NB4 (cell line): ENCODE measurements around the gene SMARCE1.
"Not testable (repeated sequence)": the region's sequence is repeated elsewhere in the genome, so short reads cannot be mapped to it uniquely, and the experiment has no call there.

Experiments used
- DNase-seq: peaks from one replicate; pipeline ENCODE4 v3.0.0; 2010; ENCODE audit warnings: low read depth
- H3K4me3 ChIP-seq: one replicate; pipeline ENCODE4 v1.5.1; 2011; ENCODE audit warnings: mild to moderate bottlenecking, low read depth, low read length, moderate library complexity
- MYC ChIP-seq: IDR thresholded peaks from 2 replicates; pipeline ENCODE4 v1.6.1; 2011; ENCODE audit warnings: low read depth, low read length
- POLR2A ChIP-seq: IDR thresholded peaks from 2 replicates; pipeline ENCODE4 v1.6.1; 2011; ENCODE audit warnings: mild to moderate bottlenecking; ENCODE audit not compliant: insufficient read length; ENCODE audit errors: extremely low read depth
- TF ChIP-seq, protein P1 (sequence below): IDR thresholded peaks from 2 replicates; pipeline ENCODE4 v1.6.1; 2011; ENCODE audit warnings: low read depth, low read length
- TF ChIP-seq, protein P2 (sequence below): IDR thresholded peaks from one replicate; pipeline ENCODE4 v1.5.1; 2012; ENCODE audit warnings: low read depth, low read length

SMARCE1 gene

DNA sequence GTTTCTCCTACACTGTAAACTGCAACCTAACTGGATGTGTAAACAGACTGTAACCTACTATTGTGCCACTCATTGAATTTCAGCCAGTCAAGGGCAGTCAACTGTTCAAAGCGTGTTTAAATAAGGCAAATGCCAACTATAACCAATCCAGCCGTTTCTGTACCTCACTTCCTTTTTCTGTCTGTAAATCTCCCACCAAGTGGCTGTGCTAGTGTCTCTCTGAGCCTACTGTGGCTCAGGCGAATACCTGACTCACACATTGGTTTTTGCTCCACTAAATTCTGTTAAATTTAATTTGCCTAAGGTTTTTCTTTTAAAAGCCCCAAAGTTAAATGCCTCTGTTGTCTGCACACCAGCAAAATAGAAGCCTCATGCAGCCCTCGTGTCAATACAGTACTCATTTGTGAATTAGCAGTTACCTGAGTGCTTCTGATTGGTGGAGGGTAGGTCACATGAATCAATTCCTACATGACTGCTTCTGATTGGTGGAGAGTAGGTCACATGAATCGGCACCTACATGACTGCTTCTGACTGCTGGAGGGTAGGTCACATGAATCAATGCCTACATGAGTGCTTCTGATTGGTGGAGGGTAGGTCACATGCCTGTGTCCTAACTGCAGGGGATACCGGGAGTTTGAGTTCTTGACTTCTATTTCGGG, 51.2 kb downstream of the SMARCE1 start:
- peak; percentile 32 for DNase-seq
- H3K4me3 ChIP-seq = no peak overlapping the region
- TF ChIP-seq, protein P1, sequence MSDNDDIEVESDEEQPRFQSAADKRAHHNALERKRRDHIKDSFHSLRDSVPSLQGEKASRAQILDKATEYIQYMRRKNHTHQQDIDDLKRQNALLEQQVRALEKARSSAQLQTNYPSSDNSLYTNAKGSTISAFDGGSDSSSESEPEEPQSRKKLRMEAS = peak; percentile 12; the same call in 1 of the 2 replicates
- TF ChIP-seq, protein P2, sequence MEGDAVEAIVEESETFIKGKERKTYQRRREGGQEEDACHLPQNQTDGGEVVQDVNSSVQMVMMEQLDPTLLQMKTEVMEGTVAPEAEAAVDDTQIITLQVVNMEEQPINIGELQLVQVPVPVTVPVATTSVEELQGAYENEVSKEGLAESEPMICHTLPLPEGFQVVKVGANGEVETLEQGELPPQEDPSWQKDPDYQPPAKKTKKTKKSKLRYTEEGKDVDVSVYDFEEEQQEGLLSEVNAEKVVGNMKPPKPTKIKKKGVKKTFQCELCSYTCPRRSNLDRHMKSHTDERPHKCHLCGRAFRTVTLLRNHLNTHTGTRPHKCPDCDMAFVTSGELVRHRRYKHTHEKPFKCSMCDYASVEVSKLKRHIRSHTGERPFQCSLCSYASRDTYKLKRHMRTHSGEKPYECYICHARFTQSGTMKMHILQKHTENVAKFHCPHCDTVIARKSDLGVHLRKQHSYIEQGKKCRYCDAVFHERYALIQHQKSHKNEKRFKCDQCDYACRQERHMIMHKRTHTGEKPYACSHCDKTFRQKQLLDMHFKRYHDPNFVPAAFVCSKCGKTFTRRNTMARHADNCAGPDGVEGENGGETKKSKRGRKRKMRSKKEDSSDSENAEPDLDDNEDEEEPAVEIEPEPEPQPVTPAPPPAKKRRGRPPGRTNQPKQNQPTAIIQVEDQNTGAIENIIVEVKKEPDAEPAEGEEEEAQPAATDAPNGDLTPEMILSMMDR = no peak
- no peak for TF ChIP-seq MYC

DNA sequence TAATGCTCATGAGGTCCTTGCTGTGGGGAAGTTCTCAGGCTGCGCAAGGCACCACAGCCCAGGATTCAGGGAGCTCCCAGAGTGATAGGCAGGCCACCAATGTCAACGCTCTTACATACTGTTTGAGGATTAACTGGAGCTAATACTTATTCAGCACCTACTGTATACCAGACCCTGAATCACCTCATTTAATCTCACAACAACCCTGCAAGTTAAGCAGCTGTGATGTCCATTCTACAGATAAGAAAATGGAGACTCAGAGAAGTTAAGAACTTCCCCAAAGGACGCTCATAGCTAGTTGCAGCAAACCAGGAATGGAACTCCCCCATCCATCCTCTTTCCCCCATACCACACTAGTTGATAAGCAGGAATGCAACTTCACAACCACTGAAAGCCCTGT, 56.9 kb downstream of the SMARCE1 start:
- no peak overlapping the region for H3K4me3 ChIP-seq
- TF ChIP-seq, protein P1 = no peak
- TF ChIP-seq MYC = no peak
- TF ChIP-seq, protein P2 = no peak
- TF ChIP-seq POLR2A = no peak
- no peak for DNase-seq

DNA sequence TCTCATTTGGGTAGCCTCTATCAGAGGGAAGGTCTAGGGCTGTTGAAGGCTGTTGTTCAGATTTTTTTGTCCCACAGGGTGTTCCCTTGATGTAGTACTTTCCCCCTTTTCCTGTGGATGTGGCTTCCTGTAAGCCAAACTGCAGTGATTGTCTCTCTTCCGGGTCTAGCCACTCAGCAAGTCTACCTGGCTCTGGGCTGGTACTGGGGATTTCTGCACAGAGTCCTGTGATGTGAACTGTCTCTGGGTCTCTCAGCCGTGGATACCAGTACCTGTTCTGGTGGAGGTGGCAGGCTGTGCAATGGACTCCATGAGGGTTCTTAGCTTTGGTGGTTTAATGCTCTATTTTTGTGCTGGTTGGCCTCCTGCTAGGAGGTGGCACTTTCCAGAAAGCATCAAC, 59.1 kb downstream of the SMARCE1 start:
- no peak for DNase-seq
- H3K4me3 ChIP-seq = no peak overlapping the region
- TF ChIP-seq, protein P1 = no peak
- TF ChIP-seq POLR2A (no peak), MYC (no peak)
- TF ChIP-seq, protein P2 = no peak

DNA sequence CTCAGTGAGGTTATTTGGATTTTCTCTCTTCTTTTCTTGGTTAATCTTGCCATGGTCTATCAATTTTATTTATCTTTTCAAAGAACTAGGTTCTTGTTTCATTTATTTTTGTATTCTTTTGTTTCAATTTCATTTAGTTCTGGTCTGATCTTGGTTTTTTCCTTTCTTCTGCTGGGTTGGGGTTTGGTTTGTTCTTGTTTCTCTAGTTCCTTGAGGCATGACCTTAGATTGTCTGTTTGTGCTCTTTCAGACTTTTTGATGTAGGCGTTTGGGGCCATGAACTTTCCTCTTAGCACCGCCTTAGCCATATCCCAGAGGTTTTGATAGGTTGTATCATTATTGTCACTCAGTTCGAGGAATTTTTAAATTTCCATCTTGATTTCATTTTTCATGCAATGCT, 61.4 kb downstream of the SMARCE1 start:
- not testable (repeated sequence) for H3K4me3 ChIP-seq, DNase-seq

DNA sequence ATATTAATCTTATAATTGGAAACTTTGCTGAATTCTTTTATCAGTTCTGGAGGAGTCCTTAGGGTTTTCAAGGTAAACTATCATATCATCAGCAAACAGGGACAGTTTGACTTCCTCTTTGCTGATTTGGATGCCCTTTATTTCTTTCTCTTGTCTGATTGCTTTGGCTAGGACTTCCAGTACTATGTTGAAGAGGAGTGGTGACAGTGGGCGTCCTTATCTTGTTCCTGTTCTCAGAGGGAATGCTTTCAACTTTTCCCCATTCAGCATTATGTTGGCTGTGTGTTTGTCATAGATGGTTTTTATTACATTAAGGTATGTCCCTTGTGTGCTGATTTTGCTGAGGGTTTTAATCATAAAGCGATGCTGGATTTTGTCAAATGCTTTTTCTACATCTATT, 62.7 kb downstream of the SMARCE1 start:
- DNase-seq, H3K4me3 ChIP-seq: not testable (repeated sequence)

DNA sequence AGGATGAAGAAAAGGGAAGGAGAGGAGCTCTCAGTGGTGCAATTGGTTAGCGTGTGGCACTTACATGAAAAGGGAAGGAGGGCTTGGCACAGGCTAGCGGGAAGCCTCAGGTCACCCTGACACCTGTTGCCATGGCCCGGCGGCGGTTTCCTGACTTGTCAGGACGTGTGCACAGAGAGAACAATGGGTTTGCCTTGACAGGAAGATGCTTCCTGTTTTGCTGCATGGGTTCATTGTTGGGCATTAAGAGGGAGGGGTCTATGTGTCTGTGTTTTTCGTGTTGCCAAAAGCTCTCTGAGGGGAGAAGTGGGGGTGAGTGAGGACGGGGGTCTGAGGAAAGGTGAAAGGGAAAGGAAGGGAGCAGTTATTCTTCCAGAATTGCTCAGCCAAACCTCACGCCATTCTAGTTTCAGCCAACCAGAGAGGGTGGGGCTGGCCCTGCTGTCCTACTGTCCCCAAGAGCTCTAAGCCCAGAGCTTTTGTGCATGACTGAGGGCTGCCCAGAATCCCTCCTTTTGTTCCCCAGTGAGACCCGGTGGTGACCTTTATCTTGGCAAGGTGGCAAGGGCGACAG, 65.2 kb downstream of the SMARCE1 start:
- H3K4me3 ChIP-seq = no peak overlapping the region
- DNase-seq = peak; percentile 75
- no peak for TF ChIP-seq POLR2A
- TF ChIP-seq, protein P1 = no peak
- TF ChIP-seq MYC = no peak

DNA sequence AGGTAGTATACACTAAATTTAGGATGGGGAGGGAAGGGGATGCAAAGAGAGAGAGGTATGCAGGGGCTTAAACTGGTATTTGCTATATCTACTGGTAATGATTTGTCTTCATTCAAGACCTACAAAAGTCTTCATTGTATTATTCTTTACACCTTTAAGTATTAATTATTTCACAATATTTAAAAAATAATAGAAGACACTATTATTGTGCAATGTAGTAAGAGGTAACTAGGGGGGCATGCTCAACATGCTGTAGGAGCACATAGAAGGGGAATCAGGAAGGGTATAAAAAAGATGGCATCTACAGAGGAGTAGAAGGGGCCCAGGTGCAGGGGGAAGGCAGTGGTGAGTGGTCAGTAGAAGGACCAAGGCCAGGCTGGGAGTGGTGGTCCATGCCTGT, 67.5 kb downstream of the SMARCE1 start:
- TF ChIP-seq, protein P1 = no peak
- TF ChIP-seq MYC = no peak
- TF ChIP-seq POLR2A = no peak
- TF ChIP-seq, protein P2 = no peak
- no peak for DNase-seq
- H3K4me3 ChIP-seq = no peak overlapping the region
